ENCODE measurements around the gene ADAMTSL1.
"Not testable (repeated sequence)": the region's sequence is repeated elsewhere in the genome, so short reads cannot be mapped to it uniquely, and the experiment has no call there.

ADAMTSL1 gene

GRCh38 chr9:18920141-18921084 is 446.5 kb downstream of the ADAMTSL1 start:
- H3K36me3 Mint-ChIP-seq, result no peaks in the 10 kb centered on the region
- no peak overlapping the region for H3K4me3 Mint-ChIP-seq
- ATAC-seq (replicated peaks) (no peak), DNase-seq (no peak)
- H3K9me3 Mint-ChIP-seq, result peaks cover 0 to 1% of the 10 kb centered on the region in 2 donors
- H3K4me1 Mint-ChIP-seq, result no peaks in the 10 kb centered on the region
- peaks cover 4 to 7% of the 10 kb centered on the region in 2 donors for H3K27me3 Mint-ChIP-seq
- H3K27ac Mint-ChIP-seq, result no peak overlapping the region

DNA sequence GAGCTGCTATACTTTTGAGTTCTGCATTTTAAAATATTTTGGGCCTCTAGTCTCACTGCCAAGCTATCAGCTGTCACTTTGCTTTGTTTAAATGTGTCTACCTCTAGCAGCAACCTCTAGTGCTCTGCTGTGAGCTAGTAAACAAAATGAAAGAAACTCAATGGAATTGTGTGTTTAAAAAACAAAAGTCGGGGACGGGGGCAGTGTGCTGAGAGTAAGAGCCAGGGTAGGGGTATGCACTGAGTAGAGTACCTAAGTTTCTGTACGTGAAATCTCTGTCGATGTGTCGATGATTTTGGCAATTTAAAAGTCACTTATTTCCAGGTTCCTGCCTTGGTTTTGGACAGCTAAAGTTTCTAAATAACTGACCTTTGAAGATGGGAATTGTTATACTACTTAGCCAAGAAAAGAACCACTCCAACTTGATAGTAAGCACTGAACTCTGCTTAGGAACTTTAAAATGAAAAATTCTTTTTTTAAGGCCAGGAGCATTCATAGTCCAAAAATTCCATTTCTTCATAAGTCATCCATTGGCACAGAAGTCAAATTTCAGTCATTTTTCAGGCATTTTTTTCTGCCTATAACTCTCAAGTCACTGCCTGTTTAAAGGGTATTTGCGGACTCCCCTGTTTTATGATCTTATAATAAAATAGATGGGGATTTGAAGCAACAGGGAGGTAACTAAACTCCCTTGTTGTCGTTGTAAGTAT is 447.6 kb downstream of the ADAMTSL1 start:
- no peak overlapping the region for H3K4me3 Mint-ChIP-seq
- H3K9me3 Mint-ChIP-seq, result peaks cover 0 to 1% of the 10 kb centered on the region in 2 donors
- no peak overlapping the region for H3K27ac Mint-ChIP-seq
- H3K4me1 Mint-ChIP-seq, result no peaks in the 10 kb centered on the region
- no peak for DNase-seq
- ATAC-seq (replicated peaks), result no peak
- no peaks in the 10 kb centered on the region for H3K36me3 Mint-ChIP-seq
- peaks cover 4 to 7% of the 10 kb centered on the region in 2 donors for H3K27me3 Mint-ChIP-seq

DNA sequence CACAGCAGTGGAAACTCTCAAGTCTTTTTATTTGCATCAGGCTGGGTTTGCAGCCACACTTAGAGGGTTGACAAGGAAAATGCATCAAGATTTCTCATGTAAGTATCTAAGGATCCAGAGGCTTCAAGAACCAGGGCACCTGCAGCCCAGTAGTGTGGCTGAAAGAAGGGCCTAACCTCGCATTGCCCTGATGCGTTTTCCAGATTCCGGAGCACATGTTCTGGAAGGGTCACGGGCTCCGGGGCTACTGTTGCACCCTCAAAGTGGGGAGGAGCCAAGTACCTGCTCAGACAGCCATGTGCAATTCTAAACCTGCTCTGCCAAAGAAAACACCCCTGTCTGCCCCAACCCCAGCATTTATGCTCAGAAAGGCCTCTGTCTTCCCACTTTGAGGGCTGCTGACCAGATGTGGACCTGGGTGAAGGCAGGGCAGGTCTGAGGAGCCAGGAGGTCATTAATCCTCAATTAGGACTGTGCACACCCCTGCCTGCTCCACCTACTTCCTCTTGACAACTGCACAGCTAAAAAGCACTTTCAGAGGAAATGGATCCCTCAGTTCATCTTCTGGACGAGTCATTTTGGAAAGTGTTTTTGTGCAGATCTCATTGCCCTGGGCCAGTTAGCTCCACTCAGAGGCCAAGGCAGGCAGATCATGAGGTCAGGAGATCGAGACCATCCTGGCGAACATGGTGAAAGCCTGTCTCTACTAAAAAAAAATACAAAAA is 448.4 kb downstream of the ADAMTSL1 start:
- no peaks in the 10 kb centered on the region for H3K4me1 Mint-ChIP-seq
- H3K36me3 Mint-ChIP-seq, result no peaks in the 10 kb centered on the region
- ATAC-seq (replicated peaks), result no peak
- peaks cover 4 to 7% of the 10 kb centered on the region in 2 donors for H3K27me3 Mint-ChIP-seq
- no peak for DNase-seq
- no peak overlapping the region for H3K27ac Mint-ChIP-seq
- H3K9me3 Mint-ChIP-seq, result peaks cover 0 to 1% of the 10 kb centered on the region in 2 donors
- H3K4me3 Mint-ChIP-seq, result no peak overlapping the region

DNA sequence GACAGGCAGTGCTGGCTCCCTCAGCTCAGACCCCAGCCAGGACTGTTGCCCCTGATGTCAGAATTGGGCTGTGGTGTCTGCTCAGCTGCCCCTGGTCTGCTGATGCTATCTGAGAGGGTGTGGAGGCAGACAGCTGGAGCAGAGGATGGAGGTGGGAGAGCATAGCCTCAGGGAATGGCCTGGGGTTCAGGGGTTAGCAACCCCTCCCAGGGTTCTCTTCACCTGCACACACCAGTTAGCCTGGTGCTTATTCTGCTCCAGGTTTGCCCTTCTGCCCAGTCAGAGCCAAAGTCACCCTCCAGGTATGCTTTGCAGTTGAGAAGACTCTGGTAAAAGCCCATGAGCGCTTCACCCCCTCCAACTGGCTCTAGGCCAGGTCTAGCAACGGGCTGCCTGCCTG is 449.2 kb downstream of the ADAMTSL1 start:
- Mint-ChIP-seq H3K4me3 (no peak overlapping the region), H3K27ac (no peak overlapping the region)

DNA sequence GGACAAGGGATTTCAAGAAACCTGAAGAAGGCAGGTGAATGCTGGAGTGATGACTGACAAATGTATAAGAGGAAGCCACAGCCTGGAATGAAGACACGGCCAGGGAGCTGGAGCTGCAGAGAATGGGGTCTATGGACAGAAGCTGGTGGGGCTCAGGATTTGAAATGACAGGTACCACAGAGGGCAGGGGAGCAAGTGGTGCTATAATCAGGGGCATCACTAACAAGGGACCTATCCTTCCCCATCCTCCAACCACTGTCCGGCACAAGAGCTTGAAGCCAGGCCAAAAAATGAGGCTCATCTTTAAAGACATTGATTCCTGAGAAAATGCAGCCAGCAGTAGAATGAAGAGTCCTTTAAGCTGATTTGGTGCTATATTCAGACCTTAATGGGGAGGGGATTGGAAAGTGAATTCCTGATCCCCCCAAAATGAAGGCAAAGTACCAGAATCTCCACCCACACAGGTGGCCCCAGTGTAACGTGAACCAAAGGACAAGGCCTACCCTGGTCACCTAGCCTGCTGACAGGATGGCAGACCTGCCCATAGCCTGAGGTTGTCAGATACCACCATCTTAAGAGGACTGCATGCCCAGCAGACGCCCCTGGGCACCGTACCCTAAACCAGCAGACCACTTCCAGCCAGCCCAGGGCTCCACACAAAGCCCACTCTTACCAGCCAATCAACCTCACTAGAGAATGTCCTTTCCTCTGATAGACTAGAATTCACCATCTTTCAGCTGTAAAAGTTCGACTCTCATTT is 449.9 kb downstream of the ADAMTSL1 start:
- H3K27ac Mint-ChIP-seq, result no peak overlapping the region
- ATAC-seq (replicated peaks), result no peak
- H3K27me3 Mint-ChIP-seq, result peaks cover 2 to 3% of the 10 kb centered on the region in 2 donors
- H3K4me1 Mint-ChIP-seq, result no peaks in the 10 kb centered on the region
- DNase-seq, result no peak
- H3K9me3 Mint-ChIP-seq, result peaks cover 0 to 2% of the 10 kb centered on the region in 2 donors
- H3K4me3 Mint-ChIP-seq, result no peak overlapping the region
- no peaks in the 10 kb centered on the region for H3K36me3 Mint-ChIP-seq

More for the DNA sequence above, 449.2 kb downstream of the ADAMTSL1 start:
- ATAC-seq (replicated peaks) (no peak), DNase-seq (no peak)
- H3K9me3 Mint-ChIP-seq, result peaks cover 0 to 2% of the 10 kb centered on the region in 2 donors
- peaks cover 3 to 4% of the 10 kb centered on the region in 2 donors for H3K27me3 Mint-ChIP-seq
- H3K36me3 Mint-ChIP-seq, result no peaks in the 10 kb centered on the region
- H3K4me1 Mint-ChIP-seq, result no peaks in the 10 kb centered on the region

DNA sequence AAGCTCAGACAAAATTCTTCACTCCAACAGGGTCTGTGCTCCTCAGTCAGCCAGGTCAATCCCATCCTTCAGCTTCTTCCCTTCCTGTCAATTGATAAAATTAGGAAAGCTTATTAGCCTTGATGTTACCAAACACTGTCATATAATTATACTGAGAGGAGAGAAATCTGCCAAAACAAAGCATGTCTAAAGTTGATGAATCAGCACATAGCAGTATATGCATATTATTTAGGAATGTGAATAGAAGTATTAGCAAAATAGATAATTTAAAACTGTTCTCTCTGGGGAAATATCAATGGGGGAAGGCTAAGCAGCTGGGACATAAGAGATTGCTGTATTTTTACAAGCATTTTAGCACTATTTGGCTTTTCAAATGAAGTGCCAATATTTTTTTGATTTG is 451.9 kb downstream of the ADAMTSL1 start:
- Mint-ChIP-seq H3K36me3 (no peaks in the 10 kb centered on the region), H3K4me3 (no peak overlapping the region), H3K27ac (no peak overlapping the region), H3K27me3 (no peaks in the 10 kb centered on the region), H3K9me3 (peaks cover 0 to 2% of the 10 kb centered on the region in 2 donors), H3K4me1 (no peaks in the 10 kb centered on the region)
- ATAC-seq (replicated peaks), result no peak
- DNase-seq, result no peak

GRCh38 chr9:18926513-18926912 is 452.6 kb downstream of the ADAMTSL1 start:
- no peak for DNase-seq
- H3K36me3 Mint-ChIP-seq, result no peaks in the 10 kb centered on the region
- no peaks in the 10 kb centered on the region for H3K4me1 Mint-ChIP-seq
- peaks cover 0 to 2% of the 10 kb centered on the region in 2 donors for H3K9me3 Mint-ChIP-seq
- no peak for ATAC-seq (replicated peaks)
- no peak overlapping the region for H3K27ac Mint-ChIP-seq
- H3K27me3 Mint-ChIP-seq, result no peaks in the 10 kb centered on the region
- no peak overlapping the region for H3K4me3 Mint-ChIP-seq

DNA sequence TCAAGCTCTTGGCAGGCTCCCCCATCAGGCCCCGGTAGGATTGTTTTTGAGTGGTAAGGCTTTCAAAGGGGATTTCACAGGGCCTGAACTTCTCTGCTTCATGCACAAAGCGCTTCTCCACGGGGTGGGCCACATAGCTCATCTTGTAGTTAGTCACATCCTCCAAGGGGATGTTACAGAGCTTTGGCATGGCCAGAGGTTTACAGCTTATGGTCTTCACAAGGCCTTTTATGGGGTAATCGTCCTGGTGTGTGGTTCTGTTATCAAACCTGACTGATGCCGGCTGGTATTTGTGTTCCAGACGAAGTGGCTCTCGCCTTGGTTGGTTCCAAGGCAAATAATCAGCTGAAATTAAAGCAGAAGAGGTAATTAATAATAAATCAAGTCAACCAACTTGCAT is 454.8 kb downstream of the ADAMTSL1 start:
- no peak overlapping the region for H3K27ac Mint-ChIP-seq
- no peak overlapping the region for H3K4me3 Mint-ChIP-seq
- no peak for ATAC-seq (replicated peaks)
- DNase-seq, result no peak
- no peaks in the 10 kb centered on the region for H3K36me3 Mint-ChIP-seq
- H3K27me3 Mint-ChIP-seq, result no peaks in the 10 kb centered on the region
- no peaks in the 10 kb centered on the region for H3K4me1 Mint-ChIP-seq
- H3K9me3 Mint-ChIP-seq, result peaks cover 0 to 2% of the 10 kb centered on the region in 2 donors

DNA sequence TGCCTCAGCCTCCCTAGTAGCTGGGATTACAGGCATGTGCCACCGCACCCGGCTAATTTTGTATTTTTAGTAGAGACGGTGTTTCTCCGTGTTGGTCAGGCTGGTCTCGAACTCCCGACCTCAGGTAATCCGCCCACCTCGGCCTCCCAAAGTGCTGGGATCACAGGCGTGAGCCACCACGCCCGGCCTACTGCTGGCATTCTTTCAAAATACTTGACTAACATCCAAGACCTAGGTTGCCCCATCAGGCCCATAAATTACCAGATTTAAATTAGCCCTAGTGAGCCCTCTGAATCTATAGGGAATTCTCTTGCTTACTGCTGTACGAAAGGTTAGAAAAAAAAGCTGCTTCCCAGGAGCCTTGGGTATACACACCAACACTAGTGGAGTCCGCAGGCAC is 456.7 kb downstream of the ADAMTSL1 start:
- not testable (repeated sequence) for H3K4me1 Mint-ChIP-seq, H3K36me3 Mint-ChIP-seq

DNA sequence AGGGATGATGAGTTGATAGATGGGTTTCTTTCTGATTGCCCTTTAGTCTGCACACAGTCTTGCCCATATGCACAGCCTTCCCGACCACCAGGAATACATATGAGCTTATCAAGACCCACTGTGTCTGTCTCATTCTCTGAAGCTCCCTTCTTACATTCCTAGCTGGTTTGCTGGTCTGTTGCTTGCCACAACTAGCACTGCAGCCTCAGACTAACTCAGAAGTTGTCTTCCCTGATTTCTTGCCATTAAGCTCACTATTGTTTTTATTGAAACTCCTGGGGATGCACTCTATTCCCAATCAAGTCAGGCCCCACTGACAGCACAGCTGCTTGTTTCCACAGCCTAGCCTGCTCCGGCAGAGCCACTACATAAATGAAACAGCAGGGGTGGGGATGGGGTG is 461.6 kb downstream of the ADAMTSL1 start:
- Mint-ChIP-seq H3K27ac (no peak overlapping the region), H3K36me3 (no peaks in the 10 kb centered on the region), H3K4me1 (no peaks in the 10 kb centered on the region), H3K4me3 (no peak overlapping the region), H3K27me3 (peaks cover 0 to 4% of the 10 kb centered on the region in 2 donors), H3K9me3 (peaks cover 0 to 5% of the 10 kb centered on the region in 2 donors)
- DNase-seq, result no peak
- ATAC-seq (replicated peaks), result no peak

More for the DNA sequence above, 456.7 kb downstream of the ADAMTSL1 start:
- not testable (repeated sequence) for H3K27me3 Mint-ChIP-seq; H3K4me3 Mint-ChIP-seq; DNase-seq; H3K27ac Mint-ChIP-seq; H3K9me3 Mint-ChIP-seq; ATAC-seq (replicated peaks)

GRCh38 chr9:18936094-18936871 is 462.3 kb downstream of the ADAMTSL1 start:
- no peak for DNase-seq
- H3K4me1 Mint-ChIP-seq, result no peaks in the 10 kb centered on the region

DNA sequence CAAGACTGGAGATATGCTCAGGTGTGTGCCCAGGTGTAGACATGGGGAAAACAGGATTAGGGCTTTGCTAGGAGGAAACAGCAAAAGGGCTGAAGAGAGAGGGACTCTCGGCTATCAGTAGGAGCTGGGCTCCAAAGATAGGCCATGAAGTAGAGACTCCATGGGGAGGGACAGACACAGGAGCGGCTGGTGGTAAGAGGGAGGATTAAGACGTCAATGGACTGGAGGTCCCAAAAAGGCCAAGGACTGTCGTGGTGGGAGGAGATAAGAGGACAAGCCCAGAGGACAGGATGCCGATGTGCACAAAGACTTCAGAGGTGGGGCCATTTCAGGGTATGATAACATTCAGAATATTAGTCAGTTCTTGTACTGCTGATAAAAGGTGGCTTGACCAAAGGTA is 466.0 kb downstream of the ADAMTSL1 start:
- H3K9me3 Mint-ChIP-seq, result peaks cover 0 to 1% of the 10 kb centered on the region in 2 donors
- DNase-seq (no peak), ATAC-seq (replicated peaks) (no peak)
- H3K4me3 Mint-ChIP-seq, result no peak overlapping the region
- peaks cover 10% of the 10 kb centered on the region in 2 donors for H3K27me3 Mint-ChIP-seq
- no peak overlapping the region for H3K27ac Mint-ChIP-seq
- H3K4me1 Mint-ChIP-seq, result no peaks in the 10 kb centered on the region
- H3K36me3 Mint-ChIP-seq, result no peaks in the 10 kb centered on the region

More at GRCh38 chr9:18936094-18936871, 462.3 kb downstream of the ADAMTSL1 start:
- Mint-ChIP-seq H3K36me3 (no peaks in the 10 kb centered on the region), H3K4me3 (no peak overlapping the region), H3K27ac (no peak overlapping the region), H3K9me3 (peaks cover 0 to 5% of the 10 kb centered on the region in 2 donors), H3K27me3 (peaks cover 0 to 4% of the 10 kb centered on the region in 2 donors)
- ATAC-seq (replicated peaks), result no peak

All from stimulated activated naive B cell treated with anti-CD40 and anti-IgM and Interleukin-4, amounts not matched to agents 10 μg/mL and 1 μg/mL and 100 μg/mL, for 72 hours (primary cell).